GM23248 (cell line): ENCODE results near the gene EEF2K.

Experiments used
- EZH2 ChIP-seq: fragments of 200-600 bp; sonication (generic); IDR thresholded peaks from 2 replicates; pipeline ENCODE4 v1.6.1; 2018; ENCODE audit warnings: antibody characterized with exemption, mild to moderate bottlenecking; ENCODE audit not compliant: insufficient read depth, poor library complexity, severe bottlenecking
- EZH2phosphoT487 ChIP-seq: fragments of 200-600 bp; sonication (generic); IDR thresholded peaks from 2 replicates; pipeline ENCODE4 v1.6.1; 2018; ENCODE audit warnings: antibody characterized with exemption, moderate library complexity, mild to moderate bottlenecking, low read depth; ENCODE audit not compliant: insufficient read depth

GRCh38 chr16:22282254-22282892 lies 76.3 kb downstream of the EEF2K start:
- no peak for TF ChIP-seq EZH2phosphoT487
- no peak for TF ChIP-seq EZH2
